Measurements from ENCODE around the gene DLX2.
"Not testable (repeated sequence)": the region's sequence is repeated elsewhere in the genome, so short reads cannot be mapped to it uniquely, and the experiment has no call there.

Gene DLX2

GRCh38 chr2:172072706-172073105, 30.0 kb downstream of the DLX2 start:
- Histone ChIP-seq H3K4me3 (ENCODE audit: low read length, poor library complexity, severe bottlenecking) (peak overlapping the region; percentile 44), H3K36me3 (ENCODE audit: insufficient read depth, low read length) (no peaks in the 10 kb centered on the region), H3K9me2 (replicated peaks; ENCODE audit: low read depth, low read length) (no peaks in the 10 kb centered on the region)

GRCh38 chr2:172072303-172072702, 30.4 kb downstream of the DLX2 start:
- peak overlapping the region; percentile 2 for H3K9ac ChIP-seq (ENCODE audit: low read depth, low read length, poor library complexity, severe bottlenecking)
- H3F3A ChIP-seq (ENCODE audit: low read depth) = no peaks in the 10 kb centered on the region
- no peaks in the 10 kb centered on the region for H3K9me2 ChIP-seq (replicated peaks; ENCODE audit: low read depth, low read length)
- TF ChIP-seq EZH2phosphoT487 (IDR thresholded peaks at IDR 0.05; ENCODE audit: borderline replicate concordance) = no peak
- no peaks in the 10 kb centered on the region for H4K20me1 ChIP-seq (ENCODE audit: insufficient read depth, low read length, poor library complexity, severe bottlenecking)
- H3K79me2 ChIP-seq (ENCODE audit: insufficient read depth, low read length) = no peaks in the 10 kb centered on the region
- H3K4me3 ChIP-seq (ENCODE audit: low read length, poor library complexity, severe bottlenecking) = peak overlapping the region; percentile 44
- H3K27me3 ChIP-seq (ENCODE audit: insufficient read depth, low read length, poor library complexity, severe bottlenecking) = no peaks in the 10 kb centered on the region
- H3K4me2 ChIP-seq (ENCODE audit: low read depth, low read length, poor library complexity, severe bottlenecking) = peak overlapping the region; percentile 56
- peaks cover 27% of the 10 kb centered on the region for H3K4me1 ChIP-seq (ENCODE audit: insufficient read depth, low read length, poor library complexity, severe bottlenecking)
- peak overlapping the region; percentile 74 for H2AFZ ChIP-seq (ENCODE audit: low read length)
- no peaks in the 10 kb centered on the region for H3K9me3 ChIP-seq (ENCODE audit: insufficient read depth, low read depth, low read length)
- no peaks in the 10 kb centered on the region for H3K36me3 ChIP-seq (ENCODE audit: insufficient read depth, low read length)

More at GRCh38 chr2:172072706-172073105, 30.0 kb downstream of the DLX2 start:
- no peaks in the 10 kb centered on the region for H3K27me3 ChIP-seq (ENCODE audit: insufficient read depth, low read length, poor library complexity, severe bottlenecking)
- no peaks in the 10 kb centered on the region for H3K79me2 ChIP-seq (ENCODE audit: insufficient read depth, low read length)
- peak overlapping the region; percentile 74 for H2AFZ ChIP-seq (ENCODE audit: low read length)
- peak overlapping the region; percentile 2 for H3K9ac ChIP-seq (ENCODE audit: low read depth, low read length, poor library complexity, severe bottlenecking)
- peaks cover 24% of the 10 kb centered on the region for H3K4me1 ChIP-seq (ENCODE audit: insufficient read depth, low read length, poor library complexity, severe bottlenecking)
- TF ChIP-seq EZH2phosphoT487 (IDR thresholded peaks at IDR 0.05; ENCODE audit: borderline replicate concordance) (no peak), CTCF (conservative IDR thresholded peaks at IDR 0.05; ENCODE audit: low read length) (no peak)
- H3K4me2 ChIP-seq (ENCODE audit: low read depth, low read length, poor library complexity, severe bottlenecking) = peak overlapping the region; percentile 56
- H3F3A ChIP-seq (ENCODE audit: low read depth) = no peaks in the 10 kb centered on the region
- no peaks in the 10 kb centered on the region for H4K20me1 ChIP-seq (ENCODE audit: insufficient read depth, low read length, poor library complexity, severe bottlenecking)
- no peaks in the 10 kb centered on the region for H3K9me3 ChIP-seq (ENCODE audit: insufficient read depth, low read depth, low read length)

GRCh38 chr2:172070936-172071335, 31.8 kb downstream of the DLX2 start:
- no peak for TF ChIP-seq EZH2phosphoT487 (IDR thresholded peaks at IDR 0.05; ENCODE audit: borderline replicate concordance)
- Histone ChIP-seq H3K36me3 (ENCODE audit: insufficient read depth, low read length) (no peaks in the 10 kb centered on the region), H3K4me1 (ENCODE audit: insufficient read depth, low read length, poor library complexity, severe bottlenecking) (peaks cover 40% of the 10 kb centered on the region), H3K9ac (ENCODE audit: low read depth, low read length, poor library complexity, severe bottlenecking) (no peak overlapping the region), H3K9me3 (ENCODE audit: insufficient read depth, low read depth, low read length) (no peaks in the 10 kb centered on the region), H4K20me1 (ENCODE audit: insufficient read depth, low read length, poor library complexity, severe bottlenecking) (no peaks in the 10 kb centered on the region), H3K4me2 (ENCODE audit: low read depth, low read length, poor library complexity, severe bottlenecking) (no peak overlapping the region), H3K4me3 (ENCODE audit: low read length, poor library complexity, severe bottlenecking) (no peak overlapping the region), H2AFZ (ENCODE audit: low read length) (no peak overlapping the region), H3K9me2 (replicated peaks; ENCODE audit: low read depth, low read length) (no peaks in the 10 kb centered on the region), H3K27me3 (ENCODE audit: insufficient read depth, low read length, poor library complexity, severe bottlenecking) (no peaks in the 10 kb centered on the region), H3F3A (ENCODE audit: low read depth) (no peaks in the 10 kb centered on the region), H3K79me2 (ENCODE audit: insufficient read depth, low read length) (no peaks in the 10 kb centered on the region)

- not testable (repeated sequence) for H3K27me3 ChIP-seq (ENCODE audit: insufficient read depth, low read length, poor library complexity, severe bottlenecking); H3K36me3 ChIP-seq (ENCODE audit: insufficient read depth, low read length); H2AFZ ChIP-seq (ENCODE audit: low read length); H3K4me3 ChIP-seq (ENCODE audit: low read length, poor library complexity, severe bottlenecking); H3K79me2 ChIP-seq (ENCODE audit: insufficient read depth, low read length); H3K9ac ChIP-seq (ENCODE audit: low read depth, low read length, poor library complexity, severe bottlenecking); H3F3A ChIP-seq (ENCODE audit: low read depth); H3K9me2 ChIP-seq (replicated peaks; ENCODE audit: low read depth, low read length); H3K4me2 ChIP-seq (ENCODE audit: low read depth, low read length, poor library complexity, severe bottlenecking); H4K20me1 ChIP-seq (ENCODE audit: insufficient read depth, low read length, poor library complexity, severe bottlenecking); H3K9me3 ChIP-seq (ENCODE audit: insufficient read depth, low read depth, low read length)
- peaks cover 43% of the 10 kb centered on the region for H3K4me1 ChIP-seq (ENCODE audit: insufficient read depth, low read length, poor library complexity, severe bottlenecking)
These were observed 34.8 kb downstream of the DLX2 start for GRCh38 chr2:172067905-172068304.

Measured in Loucy (cell line).